AG10803 (cell line): ENCODE results near the gene MEX3D.

ENCODE experiments used
- DNase-seq: peaks from one replicate; pipeline ENCODE4 v3.0.0; 2010; ENCODE audit warnings: low read depth
- H3K4me3 ChIP-seq: 2 replicates; pipeline ENCODE4 v1.5.1; 2011; ENCODE audit warnings: mild to moderate bottlenecking, low read length, control low read depth
- CTCF ChIP-seq: conservative IDR thresholded peaks from 2 replicates; pipeline ENCODE4 v1.5.1; 2011; ENCODE audit warnings: mild to moderate bottlenecking, low read length, control low read depth, inconsistent platforms

Gene MEX3D

GRCh38 chr19:1606138-1606651, 38.1 kb upstream of the MEX3D start:
- DNase-seq, result no peak
- no peak for TF ChIP-seq CTCF
- H3K4me3 ChIP-seq, result peak overlapping the region; percentile 92

- peak; percentile 72 for TF ChIP-seq CTCF
- H3K4me3 ChIP-seq, result peak within 1 kb of the TSS; percentile 92
- peak; percentile 96 for DNase-seq
These were observed 37.4 kb upstream of the MEX3D start, which contains the start of gene UQCR11 for GRCh38 chr19:1605236-1606137. Gene UQCR11 (minus strand): TSS chr19:1605462. CDS start chr19:1605409, 53 bp downstream.

- no peak for DNase-seq
- no peak for TF ChIP-seq CTCF
- no peak overlapping the region for H3K4me3 ChIP-seq
These were observed 34.1 kb upstream of the MEX3D start for GRCh38 chr19:1602091-1602707.

- 0 out of 2 replicates have a peak, but pooled peaks have one; percentile 10 for TF ChIP-seq CTCF
- H3K4me3 ChIP-seq, result no peak overlapping the region
- no peak for DNase-seq
These were observed 33.5 kb upstream of the MEX3D start for GRCh38 chr19:1601613-1602064.

- TF ChIP-seq CTCF, result no peak
- no peak overlapping the region for H3K4me3 ChIP-seq
- DNase-seq, result no peak
These were observed 31.3 kb upstream of the MEX3D start for GRCh38 chr19:1599460-1599846.

GRCh38 chr19:1598777-1599459, 30.8 kb upstream of the MEX3D start:
- TF ChIP-seq CTCF, result no peak
- DNase-seq, result no peak
- no peak overlapping the region for H3K4me3 ChIP-seq
